Dermis blood vessel endothelial cell (primary cell): ENCODE measurements around the gene FH. TPM values are rescaled to one million over a fixed set of nuclear protein-coding genes. Genes with fewer than 3 reads are reported as not detected.

ENCODE experiments used
- DNase-seq: peaks from one replicate; pipeline ENCODE4 v3.0.0; 2010
- total RNA-seq: library from RNA; depleted of rRNA; stranded (reverse); fragments of >200 nt; gene quantifications from 2 replicates; pipeline ENCODE4 v1.2.3, GENCODE V29; 2014

FH gene
- 55.8 and 94.7 TPM in 2 replicates for total RNA-seq

- peak; percentile 98 for DNase-seq
Observed at GRCh38 chr1:241519308-241520079, at the start of gene FH. Gene FH, minus strand, starts transcription at chr1:241519755. Its CDS starts 33 bp downstream, at chr1:241519722.

GRCh38 chr1:241560849-241561187 lies 41.3 kb upstream of the FH start:
- no peak for DNase-seq

- no peak for DNase-seq
Observed at GRCh38 chr1:241560146-241560848, 40.7 kb upstream of the FH start.

GRCh38 chr1:241557551-241558193 lies 38.1 kb upstream of the FH start:
- DNase-seq = no peak

GRCh38 chr1:241557031-241557430 lies 37.5 kb upstream of the FH start:
- no peak for DNase-seq

- no peak for DNase-seq
Observed at GRCh38 chr1:241555526-241555925, 36.0 kb upstream of the FH start.

GRCh38 chr1:241553886-241554592 lies 34.5 kb upstream of the FH start:
- no peak for DNase-seq

GRCh38 chr1:241551759-241552638 lies 32.4 kb upstream of the FH start:
- no peak for DNase-seq

- no peak for DNase-seq
Observed at GRCh38 chr1:241550318-241550717, 30.8 kb upstream of the FH start.

- DNase-seq = no peak
Observed at GRCh38 chr1:241548008-241548407, 28.5 kb upstream of the FH start.

- no peak for DNase-seq
Observed at GRCh38 chr1:241542199-241542907, 22.8 kb upstream of the FH start.

GRCh38 chr1:241536969-241537368 lies 17.4 kb upstream of the FH start:
- no peak for DNase-seq

GRCh38 chr1:241536304-241536703 lies 16.7 kb upstream of the FH start:
- DNase-seq = no peak

GRCh38 chr1:241533326-241534115 lies 14.0 kb upstream of the FH start:
- no peak for DNase-seq

- DNase-seq = no peak
Observed at GRCh38 chr1:241532864-241533263, 13.3 kb upstream of the FH start.

GRCh38 chr1:241532162-241532531 lies 12.6 kb upstream of the FH start, which contains the start of gene KMO:
Gene KMO, plus strand, starts transcription at chr1:241532378. Its CDS starts 67 bp downstream, at chr1:241532445.
- peak; percentile 39 for DNase-seq

- DNase-seq = peak; percentile 79
Observed at GRCh38 chr1:241531195-241532161, 11.9 kb upstream of the FH start.

- no peak for DNase-seq
Observed at GRCh38 chr1:241527146-241527545, 7.6 kb upstream of the FH start.

- no peak for DNase-seq
Observed at GRCh38 chr1:241525026-241525425, 5.5 kb upstream of the FH start.
